GM18870 (cell line): ENCODE data around the gene OTUD3.
"Not testable (repeated sequence)": the region's sequence is repeated elsewhere in the genome, so short reads cannot be mapped to it uniquely, and the experiment has no call there.

Experiments used
- ATAC-seq: cut with Tn5 transposase; IDR thresholded peaks from one replicate; pipeline ENCODE4 v1.9.1; 2021; ENCODE audit warnings: moderate library complexity; ENCODE audit not compliant: unreplicated experiment

Gene OTUD3, protein sequence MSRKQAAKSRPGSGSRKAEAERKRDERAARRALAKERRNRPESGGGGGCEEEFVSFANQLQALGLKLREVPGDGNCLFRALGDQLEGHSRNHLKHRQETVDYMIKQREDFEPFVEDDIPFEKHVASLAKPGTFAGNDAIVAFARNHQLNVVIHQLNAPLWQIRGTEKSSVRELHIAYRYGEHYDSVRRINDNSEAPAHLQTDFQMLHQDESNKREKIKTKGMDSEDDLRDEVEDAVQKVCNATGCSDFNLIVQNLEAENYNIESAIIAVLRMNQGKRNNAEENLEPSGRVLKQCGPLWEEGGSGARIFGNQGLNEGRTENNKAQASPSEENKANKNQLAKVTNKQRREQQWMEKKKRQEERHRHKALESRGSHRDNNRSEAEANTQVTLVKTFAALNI

DNA sequence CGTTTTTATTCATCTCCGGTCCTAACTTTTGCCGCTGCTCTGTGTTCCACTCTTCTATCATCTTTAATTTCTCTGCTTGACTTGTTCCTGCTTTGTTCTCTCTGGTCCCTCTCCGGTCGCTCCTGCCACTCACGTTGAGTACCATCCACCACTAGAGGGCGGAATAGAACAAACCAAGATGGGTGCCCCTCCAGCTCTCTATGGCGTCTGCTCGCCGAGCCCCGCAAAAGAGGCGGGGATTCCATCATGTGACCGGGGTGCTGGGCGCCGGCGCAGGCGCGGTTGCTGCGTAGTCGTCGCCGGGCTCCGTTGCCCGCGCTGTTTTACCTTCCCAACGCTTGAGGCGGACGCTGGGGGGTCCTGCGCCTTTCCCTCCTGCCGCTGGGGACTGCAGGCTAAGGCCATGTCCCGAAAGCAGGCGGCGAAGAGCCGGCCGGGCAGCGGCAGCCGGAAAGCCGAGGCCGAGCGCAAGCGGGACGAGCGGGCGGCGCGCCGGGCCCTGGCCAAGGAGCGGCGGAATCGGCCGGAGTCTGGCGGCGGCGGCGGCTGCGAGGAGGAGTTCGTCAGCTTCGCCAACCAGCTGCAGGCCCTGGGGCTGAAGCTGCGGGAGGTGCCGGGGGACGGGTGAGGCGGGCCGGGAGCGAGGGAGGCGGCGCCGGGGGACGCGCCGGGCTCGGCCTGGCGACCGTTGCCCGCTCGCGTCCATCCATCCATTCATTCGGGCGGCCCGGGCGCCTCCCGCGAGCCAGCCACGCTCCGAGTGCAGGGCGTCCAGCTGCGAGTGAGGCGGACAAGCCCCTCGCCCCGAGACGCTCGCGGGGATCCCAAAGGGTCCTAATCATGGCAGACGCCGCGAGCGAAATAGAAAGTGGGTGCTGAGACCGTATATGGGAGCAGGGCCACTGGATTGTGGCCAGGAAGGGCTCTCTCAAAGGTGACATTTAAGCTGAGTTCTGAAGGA, at the start of gene OTUD3:
OTUD3 (plus strand) TSS at position 285 of the 961 bp plus-strand sequence; CDS start at position 404, 119 bp downstream.
- peak; percentile 91 for ATAC-seq

DNA sequence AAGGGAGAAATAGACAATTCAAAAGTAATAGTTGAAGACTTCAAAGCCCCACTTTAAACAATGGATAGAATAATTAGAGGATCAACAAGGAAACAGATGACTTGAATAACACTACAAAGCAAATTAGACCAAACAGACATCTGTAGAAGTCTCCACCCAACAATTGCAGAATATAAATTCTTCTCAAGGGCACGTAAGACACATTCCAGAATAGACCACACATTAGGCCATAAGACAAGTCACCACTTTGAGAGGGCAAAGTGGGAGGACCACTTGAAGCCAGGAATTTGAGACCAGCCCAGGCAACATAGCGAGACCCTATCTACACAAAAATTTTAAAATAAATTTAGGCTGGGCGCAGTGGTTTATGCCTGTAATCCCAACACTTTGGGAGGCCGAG, 46.6 kb upstream of the OTUD3 start:
- no peak for ATAC-seq

DNA sequence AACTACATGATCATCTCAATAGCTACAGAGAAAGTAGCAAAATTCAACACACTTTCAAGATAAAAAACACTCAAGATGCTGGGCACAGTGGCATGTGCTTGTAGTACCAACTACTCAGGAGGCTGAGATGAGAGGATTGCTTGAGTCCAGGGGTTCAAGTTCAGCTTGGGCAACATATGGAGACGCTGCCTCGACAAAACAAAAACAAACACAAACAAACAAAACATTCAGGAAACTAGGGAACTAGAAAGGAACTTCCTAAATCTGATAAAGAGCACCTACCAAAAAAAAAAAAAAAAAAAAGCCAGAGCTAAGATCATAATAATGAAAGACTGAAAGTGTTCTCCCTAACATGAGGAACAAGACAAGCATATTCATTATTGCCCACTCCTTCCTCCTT, 44.3 kb upstream of the OTUD3 start:
- ATAC-seq = no peak

DNA sequence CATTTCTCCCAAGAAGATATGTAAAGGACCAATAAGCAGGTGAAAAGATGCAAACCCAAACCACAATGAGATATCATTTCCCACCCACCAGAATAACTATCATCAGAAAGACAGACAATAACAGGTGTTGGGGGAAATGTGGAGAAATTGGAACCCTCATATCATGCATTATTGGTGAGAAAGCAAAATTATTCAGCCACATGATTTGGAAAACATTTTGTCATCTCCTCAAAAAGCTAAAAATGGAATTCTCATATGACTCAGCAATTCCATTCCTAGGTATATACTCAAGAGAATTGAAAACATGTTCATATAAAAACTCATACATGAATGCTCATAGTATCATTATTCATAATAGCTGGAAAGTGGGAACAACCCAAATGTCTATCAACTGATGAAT, 42.0 kb upstream of the OTUD3 start:
- no peak for ATAC-seq

DNA sequence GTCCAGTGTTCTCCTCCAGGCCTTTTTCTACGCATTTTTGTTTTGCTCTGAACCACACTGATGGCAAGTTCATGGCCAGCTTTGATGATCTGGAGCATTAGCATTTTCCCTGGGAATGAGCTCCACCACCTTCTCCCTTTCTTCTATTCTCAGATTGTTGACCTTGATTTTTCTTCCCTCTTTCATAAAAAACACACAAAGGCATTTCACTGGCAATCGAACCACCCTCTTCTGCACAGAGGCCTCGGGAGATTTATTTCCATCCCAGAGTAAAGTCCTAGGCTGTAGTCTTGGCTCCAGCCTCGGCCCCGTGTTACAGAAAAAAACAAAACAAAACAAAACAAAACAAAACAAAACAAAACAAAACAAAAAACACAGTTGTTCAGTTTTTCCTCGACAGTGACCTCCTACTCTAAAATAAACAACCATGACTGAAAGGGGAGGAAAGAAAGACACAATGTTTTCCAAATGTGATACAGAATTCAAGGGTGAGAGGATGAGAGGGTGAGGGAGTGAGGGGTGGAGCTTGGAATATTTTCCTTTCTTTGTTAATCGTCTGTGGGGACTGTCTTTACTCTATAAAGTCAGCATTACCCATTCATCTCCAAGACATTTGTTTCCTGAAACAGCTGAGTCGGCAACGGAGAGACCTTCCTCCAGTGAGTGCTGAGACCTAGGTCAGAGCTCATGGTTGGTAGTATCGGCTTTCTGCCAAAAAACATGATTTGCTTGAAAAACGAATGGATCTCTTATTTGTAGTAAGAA, 37.3 kb upstream of the OTUD3 start:
- ATAC-seq = no peak

DNA sequence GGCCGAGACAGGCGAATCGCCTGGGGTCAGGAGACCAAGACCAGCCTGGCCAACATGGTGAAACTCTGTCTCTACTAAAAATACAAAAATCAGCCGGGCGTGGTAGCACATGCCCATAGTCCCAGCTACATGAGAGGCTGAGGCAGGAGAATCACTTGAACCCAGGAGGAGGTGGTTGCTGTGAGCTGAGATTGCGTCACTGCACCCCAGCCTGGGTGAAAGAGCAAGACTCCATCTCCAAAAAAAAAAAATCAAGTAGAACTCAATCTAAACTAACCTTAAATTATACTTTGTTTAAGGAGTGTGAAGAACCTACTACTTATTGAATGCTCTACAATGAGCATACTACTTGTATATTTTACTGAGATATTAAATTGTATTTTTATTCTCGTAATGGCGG, 36.6 kb upstream of the OTUD3 start:
- ATAC-seq = no peak

DNA sequence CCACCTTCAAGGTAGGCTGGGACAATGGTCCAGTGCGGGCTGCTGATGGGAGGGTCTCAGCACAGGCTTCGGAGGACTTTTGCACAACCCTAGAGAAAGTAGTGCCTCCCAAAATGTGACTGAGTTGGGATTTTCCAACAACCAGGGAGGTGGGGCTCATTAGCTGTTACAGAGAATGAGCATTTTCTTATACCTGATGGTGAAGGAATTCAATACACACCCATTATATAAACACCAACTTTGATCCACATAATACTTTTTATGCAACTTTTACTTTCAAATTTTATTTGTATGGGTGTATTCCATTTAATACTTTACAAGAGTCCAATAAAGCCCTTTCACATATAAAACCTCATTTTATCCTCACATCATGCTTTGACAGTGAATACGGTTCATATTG, 35.9 kb upstream of the OTUD3 start:
- ATAC-seq = no peak

DNA sequence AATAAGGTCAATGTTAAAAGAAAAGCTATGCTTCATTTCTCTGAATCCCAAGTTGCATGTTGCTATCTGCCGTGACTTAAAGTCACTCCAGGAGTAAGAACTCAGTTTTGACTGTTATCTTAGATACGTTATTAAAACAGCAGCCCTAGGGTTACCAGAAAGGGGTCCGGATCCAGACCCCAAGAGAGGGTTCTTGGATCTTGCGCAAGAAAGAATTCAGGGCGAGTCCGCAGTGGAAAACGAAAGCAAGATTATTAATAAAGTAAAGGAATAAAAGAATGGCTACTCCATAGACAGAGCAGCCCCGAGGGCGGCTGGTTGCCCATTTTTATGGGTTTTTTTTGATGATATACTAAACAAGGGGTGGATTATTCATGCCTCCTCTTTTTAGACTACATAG, 34.9 kb upstream of the OTUD3 start:
- not testable (repeated sequence) for ATAC-seq

DNA sequence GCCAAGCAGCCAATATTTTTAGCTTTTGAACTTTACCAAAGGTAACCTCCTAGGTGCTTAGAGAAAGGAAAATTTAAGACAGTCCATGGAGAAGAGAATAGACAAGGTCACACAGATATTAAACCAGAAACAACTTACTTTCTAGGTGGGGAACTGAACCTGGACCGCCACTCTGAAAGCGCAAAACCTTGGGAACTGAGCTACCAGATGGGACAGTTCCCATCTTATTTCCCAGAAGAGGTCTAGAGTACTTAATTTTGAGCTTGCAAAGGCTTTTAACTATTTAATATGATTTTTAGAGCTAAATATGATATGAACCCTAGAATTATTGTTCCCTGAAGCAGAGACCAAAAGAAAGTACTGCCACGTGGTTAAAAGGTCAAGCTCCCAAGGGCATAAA, 32.9 kb upstream of the OTUD3 start:
- not testable (repeated sequence) for ATAC-seq

DNA sequence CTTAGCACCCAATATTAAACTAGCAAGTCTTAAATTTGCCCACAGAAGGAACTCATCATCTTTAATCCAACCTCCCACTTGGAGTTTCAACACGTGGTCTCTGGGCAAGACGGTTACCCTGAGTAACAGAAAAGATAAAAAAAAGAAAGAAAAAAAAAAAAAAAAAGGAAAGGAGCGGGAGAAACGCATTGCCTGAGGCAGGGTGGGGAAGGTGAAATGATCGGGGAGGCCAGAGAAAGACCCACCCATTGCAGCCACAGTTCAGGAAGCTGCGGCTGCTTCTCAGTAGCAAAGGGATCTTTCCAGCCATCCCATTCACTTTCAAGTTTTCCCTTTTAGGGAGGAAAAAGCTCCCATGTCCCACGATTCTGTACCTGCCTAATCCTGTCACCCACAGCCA, 32.0 kb upstream of the OTUD3 start:
- ATAC-seq = no peak

DNA sequence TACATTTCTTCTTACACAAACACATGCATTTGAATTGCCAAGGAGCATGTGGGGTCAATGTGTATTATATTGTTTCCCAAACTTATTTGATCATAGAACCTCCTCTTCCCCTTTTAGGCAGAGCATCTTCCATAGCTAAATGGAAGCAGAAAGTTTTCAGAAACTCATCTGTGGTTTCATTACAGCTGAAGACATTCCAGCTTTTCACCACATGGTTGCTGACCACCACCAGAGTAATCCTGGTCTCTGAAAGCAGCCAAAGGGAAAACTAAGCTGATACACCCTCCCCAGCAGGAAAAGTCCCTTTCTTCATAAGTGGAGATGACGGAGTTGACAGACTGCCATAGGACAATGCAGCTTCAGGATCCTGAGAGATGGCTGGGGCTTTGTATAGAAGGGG, 30.2 kb upstream of the OTUD3 start:
- ATAC-seq = no peak

DNA sequence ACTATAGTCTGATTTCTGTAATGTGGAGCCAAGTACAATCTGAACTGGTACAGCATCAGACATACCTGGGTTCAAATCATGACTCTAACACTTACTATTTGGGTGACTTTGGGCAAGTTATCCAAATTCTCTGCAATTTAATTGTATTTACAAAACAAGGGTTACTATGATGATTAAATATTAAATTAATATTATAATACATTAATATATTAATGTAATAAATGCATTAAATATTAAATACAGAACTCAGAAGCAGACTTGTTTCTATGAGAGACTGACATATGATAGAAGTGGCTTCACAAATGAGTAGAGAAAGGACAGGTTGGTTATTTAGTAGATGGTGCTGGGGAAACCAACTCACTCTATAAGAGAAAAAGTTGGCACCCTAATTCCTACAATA, 27.3 kb upstream of the OTUD3 start:
- ATAC-seq = no peak

DNA sequence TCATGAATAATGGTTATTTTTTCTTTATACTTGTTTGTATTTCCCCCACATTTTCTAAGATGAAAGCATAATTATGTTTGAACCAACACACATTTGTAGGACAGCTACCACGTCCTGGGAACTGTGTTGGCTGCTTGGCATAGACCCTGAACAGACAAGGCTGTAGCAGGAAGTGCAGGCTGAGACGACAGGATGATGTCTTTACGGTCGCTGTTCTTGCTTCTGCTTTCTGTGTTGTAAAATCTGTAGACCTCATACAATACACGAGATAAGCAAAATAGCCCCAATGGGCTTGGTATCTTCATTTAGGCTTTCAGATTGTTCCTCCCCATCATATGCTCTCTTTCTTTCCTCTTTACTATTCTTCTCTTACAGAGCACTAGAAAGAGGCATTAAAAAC, 23.3 kb upstream of the OTUD3 start:
- ATAC-seq = no peak

DNA sequence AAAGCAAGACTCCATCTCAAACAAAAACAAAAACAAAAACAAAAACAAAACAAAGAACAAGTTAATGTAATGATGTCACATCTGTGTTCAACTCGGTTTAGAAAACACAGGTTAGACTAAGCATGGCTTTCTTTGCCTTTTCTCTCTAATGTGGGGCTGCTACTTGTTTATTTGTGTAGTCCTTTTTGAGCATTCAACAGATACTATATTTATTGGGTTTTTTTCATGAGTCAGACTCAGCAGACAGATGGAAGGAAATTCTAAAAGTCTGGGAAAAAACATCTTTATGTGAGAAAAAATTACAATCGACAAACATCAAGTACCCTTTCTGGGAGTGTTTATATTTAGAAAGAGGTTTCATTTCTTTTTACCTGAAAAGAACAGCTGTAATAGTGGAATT, 22.3 kb upstream of the OTUD3 start:
- ATAC-seq = no peak

DNA sequence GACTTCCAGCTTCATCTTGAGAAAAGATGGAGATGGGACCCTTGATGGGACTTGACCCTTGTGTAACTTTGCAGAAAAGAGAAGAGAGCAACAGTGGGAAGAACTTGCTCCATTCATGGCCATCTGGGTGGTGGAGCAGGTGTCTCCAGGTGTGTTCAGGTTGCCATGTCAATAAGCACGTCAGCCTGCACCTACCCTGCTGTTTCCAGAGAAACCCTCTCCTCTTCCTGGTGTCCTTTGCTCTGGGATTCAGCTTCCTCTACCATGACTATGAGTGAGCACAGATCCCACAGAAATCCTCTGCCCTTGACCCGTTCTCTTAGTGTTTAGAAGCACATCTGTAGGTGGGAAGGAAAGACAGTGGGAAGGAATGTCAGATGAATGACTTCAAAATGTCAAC, 21.8 kb upstream of the OTUD3 start:
- ATAC-seq = no peak

DNA sequence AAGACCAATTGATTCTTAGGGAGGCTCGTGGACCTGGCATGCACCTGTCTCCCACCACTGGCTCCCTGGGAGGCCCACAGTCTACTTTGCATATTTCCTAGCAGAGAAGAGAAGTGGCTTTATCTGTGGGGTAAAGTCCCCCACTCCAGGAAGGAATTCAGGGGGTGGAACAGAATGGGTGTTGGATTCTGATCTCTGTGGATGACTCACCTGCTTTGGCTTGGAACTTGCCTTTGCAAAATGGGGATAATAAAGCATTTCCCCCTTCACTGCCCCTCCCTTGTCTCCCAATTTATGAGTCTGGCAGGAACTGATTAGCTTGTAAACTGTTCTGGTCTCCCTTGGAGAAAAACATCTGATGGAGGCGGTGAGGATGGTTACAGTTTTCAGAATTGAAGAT, 21.2 kb upstream of the OTUD3 start:
- ATAC-seq = no peak

DNA sequence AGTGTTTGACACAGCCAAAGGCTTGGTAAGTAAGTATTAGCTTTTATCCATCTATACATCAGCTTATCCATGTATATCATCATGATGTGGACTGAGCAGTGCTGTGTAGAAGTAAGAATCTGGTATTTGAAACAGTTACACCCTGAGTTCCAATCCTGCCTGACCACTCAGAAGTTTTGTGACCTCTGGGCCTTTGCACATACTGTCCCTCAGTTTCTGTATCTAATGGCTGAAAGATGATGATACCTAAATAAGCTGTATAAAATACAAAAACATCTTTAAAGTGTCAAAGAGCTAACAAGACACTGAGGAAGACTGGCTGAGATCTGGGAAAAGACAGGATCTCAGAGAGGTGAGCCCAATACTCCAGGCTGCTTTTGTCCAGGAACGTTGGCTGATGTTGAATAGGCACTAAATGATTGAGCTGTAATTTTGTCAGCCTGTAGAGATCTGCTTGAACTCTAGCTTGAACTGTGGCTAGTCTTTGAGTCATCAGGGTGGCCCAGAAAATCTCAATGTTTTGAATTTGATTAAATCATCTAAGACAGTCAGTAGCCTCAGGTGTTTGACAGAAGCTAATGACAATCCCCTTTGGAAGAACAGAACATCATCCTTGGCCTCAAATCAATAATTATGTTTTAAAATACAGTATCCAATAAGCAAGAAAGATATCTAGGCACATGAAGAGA, 20.2 kb upstream of the OTUD3 start:
- ATAC-seq = no peak

DNA sequence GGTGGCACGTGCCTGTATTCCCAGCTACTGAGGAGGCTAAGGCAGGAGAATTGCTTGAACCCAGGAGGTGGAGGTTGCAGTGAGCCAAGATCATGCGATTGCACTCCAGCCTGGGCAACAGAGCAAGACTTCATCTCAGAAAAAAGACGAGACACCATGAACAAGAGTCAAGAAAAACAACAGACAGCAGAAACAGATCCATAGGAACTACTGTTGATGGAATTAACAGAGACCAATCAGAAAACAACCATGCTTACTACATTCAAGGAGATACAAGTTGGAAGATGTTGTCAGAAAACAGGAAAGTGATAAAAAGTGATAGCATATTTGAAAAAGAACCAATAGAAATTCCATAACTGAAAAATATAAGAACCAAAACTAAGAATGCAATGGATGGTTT, 19.3 kb upstream of the OTUD3 start:
- ATAC-seq = no peak

DNA sequence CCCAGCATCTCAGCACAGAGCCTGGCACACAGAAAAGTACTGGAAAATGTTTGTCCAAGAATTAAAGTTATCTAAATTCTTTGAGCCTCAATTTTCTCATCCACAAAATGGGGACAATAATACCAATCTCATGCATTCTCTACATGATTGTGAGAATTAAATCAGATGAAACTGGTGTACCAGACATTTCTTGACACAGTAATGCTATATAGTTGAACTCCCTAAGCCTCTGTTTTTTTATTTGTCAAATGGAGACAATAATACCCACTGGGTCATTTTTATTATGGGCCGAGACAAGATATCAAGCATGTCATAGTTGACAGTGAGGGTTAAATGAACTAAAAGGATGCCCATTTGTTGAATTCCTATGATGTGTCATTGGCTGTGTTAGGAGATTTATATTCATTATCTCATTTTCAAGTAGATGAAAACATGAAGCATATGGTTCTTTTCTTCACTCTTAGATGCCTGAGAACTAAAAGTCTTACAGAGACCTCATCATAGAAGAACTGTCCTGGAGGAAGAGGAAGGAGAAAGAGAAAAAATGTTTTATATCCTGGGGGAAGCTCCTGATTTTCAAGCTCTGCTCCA, 17.5 kb upstream of the OTUD3 start:
- ATAC-seq = no peak

DNA sequence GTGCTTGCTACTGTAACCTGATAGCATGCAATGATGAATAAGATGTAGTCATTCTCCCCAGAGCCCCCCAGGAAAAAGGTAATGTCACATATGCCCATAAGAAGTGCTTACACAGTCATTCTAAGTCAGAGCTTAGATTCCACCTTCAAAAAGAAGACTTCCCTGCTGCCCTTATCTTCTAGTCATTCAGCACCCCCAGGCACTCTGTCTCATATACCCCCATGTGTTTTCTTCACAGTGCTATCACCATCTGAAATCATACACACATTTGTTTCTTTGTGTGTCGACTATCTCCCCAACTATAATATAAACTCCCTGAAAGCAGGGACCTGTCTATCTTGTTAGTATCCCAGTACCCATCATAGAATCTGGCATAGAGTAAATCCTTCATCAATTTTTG, 16.2 kb upstream of the OTUD3 start:
- no peak for ATAC-seq
